GM19452 (cell line): ENCODE results near the gene MAP3K20.
"Not testable (repeated sequence)": the region's sequence is repeated elsewhere in the genome, so short reads cannot be mapped to it uniquely, and the experiment has no call there.

Source experiments
- ATAC-seq: cut with Tn5 transposase; IDR thresholded peaks from one replicate; pipeline ENCODE4 v1.9.1; 2021; ENCODE audit not compliant: unreplicated experiment

The MAP3K20 gene

GRCh38 chr2:173153301-173153885 lies 77.7 kb downstream of the MAP3K20 start:
- ATAC-seq = no peak

DNA sequence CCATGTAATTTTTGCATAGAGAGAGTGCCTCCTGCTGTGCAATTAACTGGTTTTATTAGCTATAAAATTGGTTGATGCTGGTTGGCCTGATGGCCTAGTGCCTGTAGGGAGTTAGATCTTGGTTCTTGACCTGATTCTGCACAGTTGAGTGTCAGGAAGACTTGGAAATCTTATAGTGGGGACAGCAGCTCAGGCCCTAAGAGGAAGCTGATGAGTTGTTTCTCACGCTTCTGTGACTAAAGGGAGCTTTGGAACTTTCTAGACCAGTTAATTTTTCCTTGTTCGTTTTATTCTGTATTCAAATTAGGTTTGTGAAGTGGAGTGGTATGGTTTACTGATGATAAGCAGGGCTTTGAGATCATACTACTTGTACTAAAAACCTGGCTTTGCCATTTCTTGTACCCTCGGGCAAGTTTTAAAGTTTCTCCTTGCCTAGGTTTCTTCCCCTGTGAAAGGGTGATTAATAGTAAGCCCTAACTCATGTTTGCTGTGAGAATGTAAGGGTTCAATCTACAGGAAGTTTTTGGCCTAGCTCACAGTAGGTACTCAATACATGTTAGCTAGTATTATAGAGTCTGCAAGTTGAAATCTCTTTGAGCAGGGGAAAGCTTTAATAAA lies 82.1 kb downstream of the MAP3K20 start:
- no peak for ATAC-seq

DNA sequence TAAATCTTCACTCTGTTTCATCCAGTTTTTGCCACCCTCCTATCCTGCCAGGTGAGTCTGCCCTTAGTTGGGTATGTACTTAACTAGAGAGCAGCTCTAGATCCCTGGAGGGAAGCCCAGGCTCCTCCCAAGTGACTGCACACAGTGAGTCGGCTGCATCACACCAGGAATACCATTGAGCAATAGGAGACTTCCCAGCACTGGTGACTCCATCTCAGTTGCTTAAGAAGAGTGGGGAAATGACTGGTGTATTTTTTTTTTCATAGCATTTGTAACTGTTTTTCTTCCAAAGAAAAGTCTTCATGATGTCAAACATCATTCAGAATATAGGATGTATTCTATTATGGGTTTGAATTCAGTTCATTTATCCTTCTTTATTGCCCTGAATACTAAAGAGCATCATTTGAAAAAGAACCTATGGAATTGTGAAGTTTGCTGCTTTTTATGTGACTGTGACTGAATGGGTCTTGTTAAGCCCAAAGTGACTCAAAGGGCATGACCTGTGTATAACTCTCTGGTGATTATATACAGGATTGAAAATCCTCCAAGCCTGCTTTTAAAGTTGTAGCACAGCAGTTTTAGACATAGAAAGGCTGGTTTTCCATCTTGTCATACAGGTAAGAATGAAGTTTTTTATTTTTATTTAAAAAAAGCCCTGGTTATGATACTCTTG lies 84.3 kb downstream of the MAP3K20 start:
- ATAC-seq = no peak

- no peak for ATAC-seq
Observed at GRCh38 chr2:173160618-173161017, 85.0 kb downstream of the MAP3K20 start.

- no peak for ATAC-seq
Observed at GRCh38 chr2:173161040-173161439, 85.4 kb downstream of the MAP3K20 start.

- no peak for ATAC-seq
Observed at GRCh38 chr2:173161507-173161906, 85.9 kb downstream of the MAP3K20 start.

DNA sequence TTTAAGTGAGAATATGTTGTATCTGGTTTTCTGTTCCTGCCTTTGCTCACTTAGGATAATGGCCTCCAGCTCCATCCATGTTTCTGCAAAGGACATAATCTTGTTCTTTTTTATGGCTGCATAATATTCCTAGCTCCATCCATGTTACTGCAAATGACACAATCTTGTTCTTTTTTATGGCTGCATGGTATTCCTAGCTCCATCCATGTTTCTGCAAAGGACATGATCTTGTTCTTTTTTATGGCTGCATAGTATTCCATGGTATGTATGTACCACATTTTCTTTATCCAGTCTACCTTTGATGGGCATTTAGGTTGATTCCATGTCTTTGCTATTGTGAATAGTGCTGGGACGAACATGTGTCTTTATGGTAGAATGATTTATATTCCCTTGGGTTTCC lies 87.7 kb downstream of the MAP3K20 start:
- not testable (repeated sequence) for ATAC-seq

GRCh38 chr2:173164396-173164795 lies 88.8 kb downstream of the MAP3K20 start:
- ATAC-seq = no peak

DNA sequence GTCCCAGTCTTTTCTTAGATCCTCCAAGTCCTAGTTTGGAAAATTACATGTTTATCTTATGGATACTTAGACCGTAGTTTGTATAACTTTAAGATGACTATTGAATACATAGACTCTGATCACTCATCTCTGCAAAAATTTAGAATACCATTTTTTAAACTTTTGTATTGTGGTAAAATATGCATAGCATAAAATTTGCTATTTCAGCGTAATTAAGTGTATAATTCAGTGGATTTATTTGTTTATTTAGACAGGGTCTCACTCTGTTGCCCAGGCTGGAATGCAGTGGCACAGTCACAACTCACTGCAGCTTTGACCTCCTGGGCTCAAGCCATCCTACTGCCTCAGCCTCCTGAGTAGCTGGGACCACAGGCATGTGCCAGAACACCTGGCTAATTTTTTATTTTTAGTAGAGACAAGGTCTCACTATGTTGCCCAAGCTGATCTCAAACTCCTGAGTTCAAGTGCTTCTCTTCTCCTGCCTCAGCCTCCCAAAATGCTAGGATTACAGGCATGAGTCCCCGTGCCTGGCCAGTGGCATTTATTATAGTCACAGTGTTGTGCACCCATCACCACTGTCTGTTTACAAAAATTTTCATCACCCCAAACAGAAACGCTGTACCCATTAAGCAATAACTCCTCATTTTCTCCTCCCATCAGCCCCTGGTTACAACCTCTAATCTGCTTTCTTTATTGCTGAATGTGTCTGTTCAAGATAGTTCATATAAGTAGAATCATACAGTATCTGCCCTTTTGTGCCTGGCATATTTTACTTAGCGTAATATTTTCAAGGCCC lies 90.0 kb downstream of the MAP3K20 start:
- ATAC-seq = no peak

DNA sequence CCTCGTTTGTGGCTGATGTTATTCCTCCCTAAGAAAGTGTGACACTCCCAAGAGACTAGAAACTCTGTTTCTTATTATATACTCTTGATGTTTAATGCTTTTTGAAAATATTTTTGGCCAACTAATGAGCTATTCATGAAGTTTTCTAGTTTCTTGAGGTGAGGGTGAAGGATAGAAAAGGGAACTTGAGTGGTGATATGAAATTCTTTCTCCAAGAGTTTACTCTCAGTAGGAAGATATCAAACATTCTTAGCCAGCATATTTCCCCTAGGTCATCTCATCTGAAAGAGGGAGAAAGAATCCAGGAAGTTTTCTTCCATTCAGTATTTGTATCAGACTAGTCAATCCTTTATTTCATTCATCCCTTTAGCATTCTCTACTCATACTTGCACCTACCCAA lies 95.7 kb downstream of the MAP3K20 start:
- ATAC-seq = no peak

GRCh38 chr2:173171924-173172643 lies 96.4 kb downstream of the MAP3K20 start:
- no peak for ATAC-seq

- not testable (repeated sequence) for ATAC-seq
Observed at GRCh38 chr2:173174339-173174738, 98.7 kb downstream of the MAP3K20 start.

DNA sequence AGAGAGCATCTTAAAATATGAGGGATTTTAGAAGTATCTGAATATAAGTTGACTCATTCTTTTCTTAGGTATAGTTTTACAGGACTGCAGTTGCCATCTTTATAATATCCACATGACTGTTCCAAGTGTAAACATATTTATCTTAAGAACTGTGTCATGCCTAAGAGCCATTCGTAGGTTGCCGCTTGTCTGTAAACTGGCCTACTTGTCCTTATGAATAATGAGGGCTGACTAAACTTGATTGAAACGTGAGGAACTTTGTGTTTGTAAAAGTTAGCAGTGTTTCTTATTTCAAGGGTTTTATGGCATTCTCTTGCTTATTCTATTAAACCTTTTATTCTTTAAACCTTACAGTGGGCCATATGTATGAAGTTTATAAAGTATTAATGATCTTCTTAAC lies 99.6 kb downstream of the MAP3K20 start:
- ATAC-seq = no peak

DNA sequence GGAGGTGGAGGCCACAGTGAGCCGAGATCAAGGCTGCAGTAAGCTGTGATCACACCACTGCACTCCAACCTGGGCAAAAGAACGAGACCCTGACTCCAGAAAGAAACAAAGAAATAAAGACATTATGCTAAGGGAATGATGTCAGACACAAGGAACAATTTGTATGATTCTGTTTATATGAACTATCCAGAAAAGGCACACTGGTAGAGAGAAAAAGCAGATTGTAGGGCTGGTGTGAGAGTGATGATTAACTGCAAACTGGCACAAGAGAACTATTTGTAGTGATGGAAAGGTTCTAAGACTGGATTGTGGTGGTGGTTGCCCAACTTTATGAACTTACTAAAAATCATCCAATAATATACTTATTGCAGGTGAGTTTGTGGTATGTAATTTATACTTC lies 106.3 kb downstream of the MAP3K20 start:
- ATAC-seq = no peak

GRCh38 chr2:173184031-173185004 lies 108.7 kb downstream of the MAP3K20 start:
- ATAC-seq = no peak

DNA sequence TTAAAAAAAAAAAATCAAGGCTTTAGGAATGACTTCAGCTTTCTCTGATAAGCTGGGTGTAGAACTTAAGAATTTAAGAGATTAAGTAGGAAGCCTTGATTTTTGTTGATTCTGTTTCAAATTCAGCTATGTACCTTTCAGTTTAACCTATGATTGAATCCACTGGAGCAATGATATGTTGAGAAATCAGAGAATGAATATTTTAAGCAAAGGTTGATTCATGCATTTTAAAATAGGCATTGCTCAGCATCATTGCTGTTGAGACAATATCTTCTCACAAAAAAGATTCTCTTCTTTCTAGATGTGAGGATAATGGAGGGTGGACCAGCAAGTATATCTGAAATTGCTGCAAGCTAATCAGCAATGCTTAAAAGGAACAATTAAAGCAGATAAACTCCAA lies 109.8 kb downstream of the MAP3K20 start:
- ATAC-seq = no peak

- ATAC-seq = no peak
Observed at GRCh38 chr2:173187941-173188788, 112.5 kb downstream of the MAP3K20 start.

GRCh38 chr2:173191601-173192000 lies 116.0 kb downstream of the MAP3K20 start:
- no peak for ATAC-seq

- no peak for ATAC-seq
Observed at GRCh38 chr2:173192071-173192470, 116.4 kb downstream of the MAP3K20 start.
